A673 (cell line): ENCODE data around the gene CYP20A1. TPM values are rescaled to one million over a fixed set of nuclear protein-coding genes. Genes with fewer than 3 reads are reported as not detected.

Source experiments
- BruUV-seq: library from RNA; stranded (reverse); fragments of 400-500 nt; replicated peaks from 2 replicates; lab custom pipeline; 2021; lab: Mats Ljungman, UMichigan
- CTCF ChIA-PET: fragments of 300-600 bp; sonication (Branson Sonifier 250); formaldehyde crosslinking; loops from one replicate; lab custom pipeline; 2022; ENCODE audit warnings: antibody characterized with exemption; lab: Charles Lee
- POLR2A ChIA-PET: fragments of 300-600 bp; sonication (Branson Sonifier 250); formaldehyde crosslinking; loops from one replicate; lab custom pipeline; 2022; ENCODE audit warnings: antibody characterized with exemption; ENCODE audit not compliant: low non-redundant PET; lab: Charles Lee
- DNase-seq: peaks from one replicate; pipeline ENCODE4 v3.0.0-alpha.2; 2015; ENCODE audit warnings: low spot score
- H3K27ac ChIP-seq: fragments of 200-600 bp; sonication (generic); 2 replicates; pipeline ENCODE4 v1.5.1; 2016; ENCODE audit warnings: mixed run types, low read depth, mild to moderate bottlenecking, mixed read lengths, antibody characterized with exemption, low read length; ENCODE audit not compliant: poor library complexity, severe bottlenecking
- H3K27me3 ChIP-seq: fragments of 200-600 bp; sonication (generic); replicated peaks from 2 replicates; pipeline ENCODE4 v1.6.1; 2017; ENCODE audit warnings: mixed run types, low read depth, mild to moderate bottlenecking, mixed read lengths, antibody characterized with exemption, low read length; ENCODE audit not compliant: insufficient read depth, poor library complexity
- H3K36me3 ChIP-seq: fragments of 200-600 bp; sonication (generic); 2 replicates; pipeline ENCODE4 v1.6.1; 2016; ENCODE audit warnings: mixed run types, mild to moderate bottlenecking, mixed read lengths, antibody characterized with exemption, low read length; ENCODE audit not compliant: insufficient read depth, poor library complexity, severe bottlenecking
- H3K4me1 ChIP-seq: fragments of 200-600 bp; sonication (generic); 2 replicates; pipeline ENCODE4 v1.6.1; 2017; ENCODE audit warnings: mixed run types, mild to moderate bottlenecking, mixed read lengths, antibody characterized with exemption, low read length; ENCODE audit not compliant: insufficient read depth, poor library complexity, severe bottlenecking
- H3K4me3 ChIP-seq: fragments of 200-600 bp; sonication (generic); 2 replicates; pipeline ENCODE4 v1.5.1; 2016; ENCODE audit warnings: low read depth, mixed run types, mild to moderate bottlenecking, mixed read lengths, low read length; ENCODE audit not compliant: poor library complexity, severe bottlenecking
- H3K9me3 ChIP-seq: fragments of 200-600 bp; sonication (generic); 2 replicates; pipeline ENCODE4 v1.6.1; 2016; ENCODE audit warnings: mixed run types, low read depth, mild to moderate bottlenecking, mixed read lengths, antibody characterized with exemption, low read length; ENCODE audit not compliant: poor library complexity, severe bottlenecking
- EZH2 ChIP-seq: fragments of 200-600 bp; sonication (generic); IDR thresholded peaks from 2 replicates; pipeline ENCODE4 v1.6.1; 2017; ENCODE audit warnings: borderline replicate concordance, low read depth, mild to moderate bottlenecking, mixed read lengths, antibody characterized with exemption, low read length; ENCODE audit not compliant: poor library complexity, severe bottlenecking
- intact Hi-C: fragments of 100-400 bp; cut with micrococcal nuclease; formaldehyde crosslinking; loops from one replicate; pipeline ENCODE4 v1.10.0; 2022; ENCODE audit not compliant: unreplicated experiment
- total RNA-seq: library from RNA; stranded (reverse); gene quantifications from 2 replicates; pipeline ENCODE4 v1.2.3, GENCODE V29; 2021
- TF ChIP-seq, protein P1 (sequence below): fragments of 300-800, 200-600 bp; sonication (generic); conservative IDR thresholded peaks from 2 replicates; pipeline ENCODE4 v1.5.1; 2017; ENCODE audit warnings: low read depth, mild to moderate bottlenecking, antibody characterized with exemption, low read length, moderate library complexity, mixed read lengths

Gene CYP20A1
- total RNA-seq, 1 experiment from 2014 or later: 17.1 TPM

DNA sequence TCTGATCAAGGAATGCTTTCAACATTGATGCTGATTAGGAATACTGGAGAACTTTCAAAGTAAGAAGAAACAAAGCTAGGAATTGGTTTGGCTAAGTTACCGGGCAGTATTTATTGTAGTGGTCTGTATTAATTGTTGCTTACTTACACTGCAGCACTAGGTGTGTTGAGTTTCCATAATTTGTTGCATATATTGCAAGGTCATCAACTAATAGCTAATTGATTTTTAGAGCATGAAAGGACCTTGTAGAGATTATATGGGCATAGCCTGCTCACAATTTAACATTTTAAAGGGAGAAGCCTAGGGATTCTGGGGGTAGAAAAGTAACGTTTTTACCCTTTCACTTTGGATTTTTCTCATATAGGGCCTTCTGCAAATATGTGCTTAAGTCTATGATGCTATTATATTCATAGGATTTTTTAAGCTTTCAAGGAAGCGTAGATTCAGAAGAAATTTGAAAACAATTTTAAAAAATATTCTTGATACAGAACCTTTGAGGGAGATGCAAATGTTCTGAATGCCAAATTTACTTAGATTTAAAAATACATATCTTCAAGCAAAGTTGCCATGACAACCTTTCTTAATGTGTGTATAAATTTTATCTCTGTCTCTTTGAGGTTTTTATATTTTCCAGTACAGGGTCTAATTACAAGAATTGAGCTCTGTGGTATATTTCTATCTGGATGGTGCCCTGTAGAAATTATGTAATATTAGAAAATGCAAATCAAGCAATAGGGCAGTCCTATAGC is 72.0 kb downstream of the CYP20A1 start:
- no TSS peak for BruUV-seq
- no peaks in the 10 kb centered on the region for H3K9me3 ChIP-seq
- H3K27ac ChIP-seq: no peak overlapping the region
- no peaks in the 10 kb centered on the region for H3K36me3 ChIP-seq
- H3K27me3 ChIP-seq: no peaks in the 10 kb centered on the region
- no peak overlapping the region for H3K4me3 ChIP-seq
- no peaks in the 10 kb centered on the region for H3K4me1 ChIP-seq
- intact Hi-C loops: no loop called here
- ChIA-PET CTCF (no interaction called here), POLR2A (no interaction called here)
- TF ChIP-seq, protein P1, sequence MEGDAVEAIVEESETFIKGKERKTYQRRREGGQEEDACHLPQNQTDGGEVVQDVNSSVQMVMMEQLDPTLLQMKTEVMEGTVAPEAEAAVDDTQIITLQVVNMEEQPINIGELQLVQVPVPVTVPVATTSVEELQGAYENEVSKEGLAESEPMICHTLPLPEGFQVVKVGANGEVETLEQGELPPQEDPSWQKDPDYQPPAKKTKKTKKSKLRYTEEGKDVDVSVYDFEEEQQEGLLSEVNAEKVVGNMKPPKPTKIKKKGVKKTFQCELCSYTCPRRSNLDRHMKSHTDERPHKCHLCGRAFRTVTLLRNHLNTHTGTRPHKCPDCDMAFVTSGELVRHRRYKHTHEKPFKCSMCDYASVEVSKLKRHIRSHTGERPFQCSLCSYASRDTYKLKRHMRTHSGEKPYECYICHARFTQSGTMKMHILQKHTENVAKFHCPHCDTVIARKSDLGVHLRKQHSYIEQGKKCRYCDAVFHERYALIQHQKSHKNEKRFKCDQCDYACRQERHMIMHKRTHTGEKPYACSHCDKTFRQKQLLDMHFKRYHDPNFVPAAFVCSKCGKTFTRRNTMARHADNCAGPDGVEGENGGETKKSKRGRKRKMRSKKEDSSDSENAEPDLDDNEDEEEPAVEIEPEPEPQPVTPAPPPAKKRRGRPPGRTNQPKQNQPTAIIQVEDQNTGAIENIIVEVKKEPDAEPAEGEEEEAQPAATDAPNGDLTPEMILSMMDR: no peak
- TF ChIP-seq EZH2: no peak
- DNase-seq: no peak

- H3K9me3 ChIP-seq: no peaks in the 10 kb centered on the region
- H3K27me3 ChIP-seq: no peaks in the 10 kb centered on the region
- no peaks in the 10 kb centered on the region for H3K36me3 ChIP-seq
- no peak overlapping the region for H3K4me3 ChIP-seq
- no peak overlapping the region for H3K27ac ChIP-seq
- CTCF ChIA-PET: interaction anchor here (0.6 kb wide), 1 partner anchor 184 kb away, joined by 5 read pairs; no protein-coding TSS in a partner anchor
- peaks cover 9% of the 10 kb centered on the region for H3K4me1 ChIP-seq
- no TSS peak for BruUV-seq
- POLR2A ChIA-PET: no interaction called here
- no peak for TF ChIP-seq EZH2
- TF ChIP-seq, protein P1: no peak
- no peak for DNase-seq
- intact Hi-C loops: loop anchor here (5.0 kb wide), 2 partner anchors 89 to 326 kb away; partner anchors contain the start of gene CYP20A1
Observed at GRCh38 chr2:203326356-203326755, 87.5 kb downstream of the CYP20A1 start.

GRCh38 chr2:203327582-203327900 is 88.7 kb downstream of the CYP20A1 start:
- CTCF ChIA-PET: no interaction called here
- no peaks in the 10 kb centered on the region for H3K36me3 ChIP-seq
- no peak for DNase-seq
- POLR2A ChIA-PET: no interaction called here
- H3K27me3 ChIP-seq: no peaks in the 10 kb centered on the region
- TF ChIP-seq, protein P1: no peak
- TF ChIP-seq EZH2: no peak
- intact Hi-C loops: loop anchor here (5.0 kb wide), 2 partner anchors 90 to 325 kb away; partner anchors contain the start of gene CYP20A1
- no peaks in the 10 kb centered on the region for H3K9me3 ChIP-seq
- no TSS peak for BruUV-seq
- peaks cover 9% of the 10 kb centered on the region for H3K4me1 ChIP-seq
- H3K27ac ChIP-seq: peak overlapping the region; percentile 90
- H3K4me3 ChIP-seq: peak overlapping the region; percentile 92
